HG03066 (cell line): ENCODE measurements around the gene SMARCC1.

Source experiments
- ATAC-seq: cut with Tn5 transposase; IDR thresholded peaks from one replicate; pipeline ENCODE4 v1.9.1; 2021; ENCODE audit warnings: low read depth; ENCODE audit not compliant: unreplicated experiment

The SMARCC1 gene

GRCh38 chr3:47712398-47712797 lies 69.3 kb downstream of the SMARCC1 start:
- no peak for ATAC-seq

DNA sequence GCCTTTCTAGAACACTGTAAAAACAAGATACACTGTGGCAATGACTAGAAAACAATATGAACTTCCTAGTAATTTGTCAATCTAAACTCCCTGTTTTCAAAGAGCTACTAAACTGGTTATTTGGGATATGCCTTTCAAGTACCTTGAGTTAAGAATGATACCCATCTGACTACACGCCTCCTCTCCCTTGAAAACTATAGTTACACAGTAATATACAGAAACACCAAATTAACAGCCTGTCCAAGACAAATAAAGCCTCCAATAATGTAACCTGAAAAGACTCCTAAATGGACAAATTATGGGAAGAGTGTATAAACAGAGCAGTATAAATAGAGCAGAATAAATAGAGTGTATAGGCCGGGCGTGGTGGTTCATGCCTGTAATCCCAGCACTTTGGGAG lies 70.1 kb downstream of the SMARCC1 start:
- ATAC-seq: no peak

- no peak for ATAC-seq
Measured at GRCh38 chr3:47705391-47705790, 76.3 kb downstream of the SMARCC1 start.

- ATAC-seq: no peak
Measured at GRCh38 chr3:47704237-47704612, 77.5 kb downstream of the SMARCC1 start.

DNA sequence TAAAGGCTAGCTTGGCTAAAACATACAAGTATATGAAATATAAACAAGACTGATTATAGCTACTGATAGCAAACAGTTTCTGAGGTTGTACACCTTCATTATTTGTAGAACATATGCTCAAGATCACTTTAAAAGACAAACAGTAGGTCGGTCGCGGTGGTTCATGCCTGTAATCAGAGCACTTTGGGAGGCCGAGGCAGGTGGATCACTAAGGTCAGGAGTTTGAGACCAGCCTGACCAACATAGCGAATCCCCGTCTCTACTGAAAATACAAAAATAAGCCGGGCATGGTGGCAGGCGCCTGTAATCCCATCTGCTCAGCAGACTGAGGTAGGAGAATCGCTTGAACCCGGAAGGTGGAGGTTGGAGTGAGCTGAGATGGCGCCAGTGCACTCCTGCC lies 80.3 kb downstream of the SMARCC1 start:
- no peak for ATAC-seq

DNA sequence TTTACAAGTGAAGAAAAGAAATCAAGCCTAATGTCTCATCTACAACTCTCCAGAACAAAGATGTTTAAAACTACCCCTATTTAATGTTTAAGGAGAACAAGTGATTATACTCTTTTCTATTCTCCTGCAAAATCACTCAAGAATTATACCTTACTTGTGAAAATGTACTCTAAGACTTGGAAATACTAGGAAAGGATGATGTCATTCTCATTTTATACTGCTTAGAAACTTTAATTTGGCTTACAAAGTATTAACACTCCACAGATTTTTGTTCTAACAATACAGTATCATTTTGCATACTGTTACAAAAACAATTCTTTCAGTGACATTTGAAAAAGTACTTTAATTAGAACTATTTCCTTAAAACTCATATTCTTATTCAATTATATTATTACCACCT lies 89.5 kb downstream of the SMARCC1 start:
- no peak for ATAC-seq

DNA sequence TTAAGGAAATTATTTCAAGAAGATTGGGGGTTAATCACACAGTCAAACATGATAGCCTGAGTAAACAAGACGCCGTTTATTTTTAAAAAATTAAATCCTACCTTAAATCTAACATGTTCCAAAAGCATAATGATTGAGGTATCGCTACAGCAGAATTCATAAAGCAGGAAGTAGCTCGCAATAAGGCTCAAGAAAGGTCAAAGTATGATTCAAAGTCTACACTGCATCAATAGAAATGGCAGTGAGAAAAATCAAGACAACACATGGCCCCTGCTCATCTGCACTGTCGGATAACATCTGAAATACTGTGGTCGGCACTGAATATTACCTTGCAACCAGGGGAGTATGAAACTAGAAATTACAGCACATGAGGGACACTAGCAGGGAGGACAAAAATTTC lies 93.2 kb downstream of the SMARCC1 start:
- no peak for ATAC-seq

DNA sequence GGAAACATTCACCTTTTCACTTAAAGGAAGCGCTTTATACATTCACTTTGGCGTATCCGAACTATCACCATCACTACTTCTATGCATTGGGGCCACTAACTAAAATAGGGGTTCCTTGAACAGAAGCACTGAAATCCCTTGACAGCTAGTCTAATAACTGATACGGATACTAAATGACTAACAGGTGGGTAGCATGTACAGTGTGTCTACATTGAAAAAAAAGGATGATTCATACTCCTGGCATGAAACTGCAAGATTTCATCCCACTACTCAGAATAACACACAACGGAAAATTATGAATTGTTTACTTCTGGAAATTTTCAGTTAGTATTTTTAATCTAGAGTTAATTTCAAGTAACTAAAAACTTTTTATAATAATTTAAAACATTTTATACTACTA lies 96.7 kb downstream of the SMARCC1 start:
- no peak for ATAC-seq

- ATAC-seq: no peak
Measured at GRCh38 chr3:47681016-47681415, 100.7 kb downstream of the SMARCC1 start.

DNA sequence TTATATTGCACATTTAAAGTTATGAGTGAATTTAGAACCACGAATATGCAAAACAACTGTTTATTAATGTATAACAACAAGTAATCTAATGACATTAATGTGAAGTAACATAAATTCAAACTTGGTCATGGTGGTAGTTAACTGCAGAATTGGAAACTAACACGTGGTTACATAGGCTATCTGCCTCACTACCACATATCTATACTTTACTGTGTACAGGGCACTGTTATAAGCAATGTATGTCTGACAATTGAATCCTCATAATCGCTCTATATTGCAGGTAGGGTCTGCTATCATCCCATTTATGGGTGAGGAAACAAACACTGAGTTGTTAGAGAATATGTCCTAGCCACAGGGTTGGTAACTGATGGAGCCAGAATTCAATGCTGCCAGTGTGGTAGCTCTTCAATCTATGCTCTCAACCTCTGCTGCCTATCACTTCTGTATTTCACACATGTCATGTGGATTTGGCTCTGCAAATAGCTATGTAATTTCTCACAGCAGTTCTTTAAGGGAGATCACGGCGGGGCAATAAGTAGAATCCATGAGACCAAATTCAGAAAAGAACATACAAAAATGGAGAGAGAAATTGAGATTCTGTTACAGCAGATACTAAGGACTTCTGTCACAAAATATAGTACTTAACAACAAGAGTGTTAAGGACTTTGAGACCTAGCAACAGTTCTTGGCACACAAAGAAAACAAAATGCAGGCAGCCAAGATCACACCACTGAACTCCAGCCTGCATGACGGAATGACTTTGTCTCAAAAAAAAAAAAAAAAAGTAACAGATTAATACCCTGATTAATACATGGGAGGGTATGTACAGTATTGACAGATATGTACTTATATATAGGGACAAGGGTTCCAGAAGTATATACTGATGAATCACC lies 103.0 kb downstream of the SMARCC1 start:
- no peak for ATAC-seq

DNA sequence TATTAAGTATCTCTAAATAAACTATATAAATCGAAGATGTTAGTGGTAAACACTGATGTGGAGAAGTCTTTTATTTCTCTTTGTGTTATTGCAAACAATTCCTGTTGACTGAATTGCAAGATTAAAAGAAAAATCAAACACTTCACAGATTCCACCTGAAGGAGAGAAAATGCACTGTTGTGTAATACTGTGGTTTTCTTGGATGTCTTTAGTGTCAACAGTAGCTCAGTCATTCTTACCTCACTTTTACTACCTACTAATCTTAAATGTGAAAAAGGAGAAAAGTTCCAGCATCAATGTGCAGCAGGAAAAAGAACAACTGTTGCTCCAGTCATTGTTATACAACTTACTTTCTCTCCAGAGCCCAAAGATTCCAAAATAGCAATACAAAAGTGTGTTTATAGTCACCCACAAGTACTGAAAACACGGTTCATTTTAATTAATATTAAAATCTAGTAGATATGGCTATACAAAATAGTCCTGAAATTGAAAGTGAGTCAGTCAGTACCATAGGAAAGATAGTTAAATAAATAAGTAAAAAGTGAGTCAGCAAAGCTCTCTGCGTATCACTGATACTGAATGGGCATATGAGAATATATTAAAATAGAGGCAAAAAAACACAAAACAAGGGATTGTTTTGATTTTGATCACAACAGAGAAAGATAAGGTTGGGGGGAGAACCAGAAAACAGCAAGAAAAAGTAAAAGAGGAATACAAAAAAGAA lies 112.5 kb downstream of the SMARCC1 start:
- no peak for ATAC-seq

DNA sequence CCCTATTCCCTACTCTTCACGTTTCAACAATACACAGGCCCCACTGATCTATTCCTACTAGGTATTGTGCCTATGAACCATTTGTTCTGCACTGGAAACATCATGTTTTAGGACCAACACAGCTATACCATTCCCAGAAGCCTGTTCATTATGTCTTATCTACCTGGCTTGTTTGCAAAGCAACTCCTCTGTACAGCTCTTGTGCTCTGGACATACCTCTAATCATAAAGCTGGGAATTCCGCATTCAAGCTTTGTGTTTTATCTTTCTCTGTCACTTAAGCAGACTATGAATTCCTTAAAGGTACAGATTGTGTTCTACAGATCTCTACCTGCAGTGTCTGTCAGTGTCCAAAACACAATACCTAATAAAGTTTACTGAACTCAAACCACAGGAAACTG lies 115.6 kb downstream of the SMARCC1 start:
- no peak for ATAC-seq

DNA sequence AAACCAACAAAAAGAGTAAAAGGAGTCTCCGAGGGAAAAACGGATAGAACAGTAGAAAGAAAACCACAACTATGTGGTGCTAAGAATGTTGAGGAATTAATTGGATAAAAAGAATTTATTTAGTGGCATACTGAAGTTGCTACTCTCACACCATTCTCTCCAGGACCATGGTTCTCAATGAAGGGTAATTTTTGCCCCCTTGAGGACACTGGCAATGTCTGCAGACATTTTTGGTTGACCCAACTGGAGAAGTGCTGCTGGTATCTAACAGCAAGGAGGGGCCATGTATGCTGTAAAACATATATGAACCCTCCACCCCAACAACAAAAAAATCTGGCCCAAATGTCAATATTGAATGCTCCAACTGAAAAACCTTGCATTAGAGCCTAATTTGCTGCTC lies 117.2 kb downstream of the SMARCC1 start:
- ATAC-seq: no peak

DNA sequence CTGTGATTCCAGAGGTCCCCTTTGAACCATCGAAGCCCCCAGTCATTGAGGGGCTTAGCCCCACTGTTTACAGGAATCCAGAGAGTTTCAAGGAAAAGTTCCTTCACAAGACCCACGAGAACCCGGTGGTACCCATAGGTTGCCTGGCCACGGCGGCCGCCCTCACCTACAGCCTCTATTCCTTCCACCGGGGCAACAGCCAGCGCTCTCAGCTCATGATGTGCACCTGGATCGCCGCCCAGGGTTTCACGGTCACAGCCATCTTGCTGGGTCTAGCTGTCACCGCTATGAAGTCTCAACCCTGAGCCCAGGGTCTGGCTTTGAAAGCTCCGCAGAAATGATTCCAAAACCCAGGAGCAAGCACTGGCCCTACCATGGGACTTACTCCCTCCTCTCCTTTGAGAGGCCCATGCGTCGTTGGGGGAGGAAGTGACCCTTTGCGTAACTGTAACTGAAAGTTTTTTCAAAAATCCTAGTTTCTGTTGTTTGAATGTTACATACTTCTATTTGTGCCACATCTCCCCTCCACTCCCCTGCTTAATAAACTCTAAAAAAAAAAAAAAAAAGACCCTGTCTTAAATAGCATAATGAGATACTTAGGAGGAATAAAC lies 118.0 kb downstream of the SMARCC1 start:
- ATAC-seq: no peak

- ATAC-seq: no peak
Measured at GRCh38 chr3:47661121-47661752, 120.5 kb downstream of the SMARCC1 start.

GRCh38 chr3:47658444-47658843 lies 123.2 kb downstream of the SMARCC1 start:
- no peak for ATAC-seq

GRCh38 chr3:47652142-47652541 lies 129.6 kb downstream of the SMARCC1 start:
- ATAC-seq: no peak

GRCh38 chr3:47650294-47650693 lies 131.4 kb downstream of the SMARCC1 start:
- no peak for ATAC-seq

DNA sequence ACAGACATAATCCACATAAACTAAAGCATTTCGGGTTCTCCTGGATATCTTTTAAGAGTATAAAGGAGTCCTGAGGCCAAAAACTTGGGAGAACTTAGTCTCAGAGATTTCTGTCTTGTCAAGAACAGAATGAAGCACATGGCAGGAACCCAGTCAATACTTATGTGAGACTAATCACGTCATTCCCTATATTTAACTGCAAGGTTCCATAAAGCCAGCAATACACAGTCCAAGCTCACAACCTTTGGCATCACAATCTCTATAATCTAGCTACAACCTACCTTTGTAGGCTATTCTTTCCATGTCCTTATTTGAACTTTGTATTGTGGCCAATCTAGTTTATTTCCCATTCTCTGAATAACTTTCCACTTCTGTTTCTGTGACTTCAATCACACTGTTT lies 134.1 kb downstream of the SMARCC1 start:
- no peak for ATAC-seq

DNA sequence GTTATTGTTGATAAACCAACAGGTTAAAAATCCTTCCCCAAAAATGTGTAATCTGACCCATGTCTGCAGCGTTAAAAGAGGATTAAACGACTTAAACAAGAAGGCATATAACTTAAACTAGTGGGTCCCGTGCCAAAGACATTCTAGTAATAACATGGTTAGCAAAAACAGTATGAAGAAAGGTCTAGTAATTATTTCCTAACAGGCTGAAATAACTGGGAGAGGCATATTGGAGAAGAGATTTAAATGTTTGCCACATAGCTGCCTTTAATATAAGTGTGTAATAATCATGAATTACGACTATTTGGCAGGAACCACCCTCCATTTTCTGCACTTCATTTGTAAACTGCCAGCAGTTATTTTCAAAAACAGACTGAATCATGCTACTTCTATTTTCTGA lies 135.3 kb downstream of the SMARCC1 start:
- no peak for ATAC-seq

GRCh38 chr3:47645551-47645950 lies 136.1 kb downstream of the SMARCC1 start:
- ATAC-seq: no peak
